Measurements from ENCODE around the gene PAQR4. TPM values are rescaled to one million over a fixed set of nuclear protein-coding genes. Genes with fewer than 3 reads are reported as not detected.

PAQR4 gene
- polyA plus RNA-seq, 1 experiment, result 4.4 TPM

DNA sequence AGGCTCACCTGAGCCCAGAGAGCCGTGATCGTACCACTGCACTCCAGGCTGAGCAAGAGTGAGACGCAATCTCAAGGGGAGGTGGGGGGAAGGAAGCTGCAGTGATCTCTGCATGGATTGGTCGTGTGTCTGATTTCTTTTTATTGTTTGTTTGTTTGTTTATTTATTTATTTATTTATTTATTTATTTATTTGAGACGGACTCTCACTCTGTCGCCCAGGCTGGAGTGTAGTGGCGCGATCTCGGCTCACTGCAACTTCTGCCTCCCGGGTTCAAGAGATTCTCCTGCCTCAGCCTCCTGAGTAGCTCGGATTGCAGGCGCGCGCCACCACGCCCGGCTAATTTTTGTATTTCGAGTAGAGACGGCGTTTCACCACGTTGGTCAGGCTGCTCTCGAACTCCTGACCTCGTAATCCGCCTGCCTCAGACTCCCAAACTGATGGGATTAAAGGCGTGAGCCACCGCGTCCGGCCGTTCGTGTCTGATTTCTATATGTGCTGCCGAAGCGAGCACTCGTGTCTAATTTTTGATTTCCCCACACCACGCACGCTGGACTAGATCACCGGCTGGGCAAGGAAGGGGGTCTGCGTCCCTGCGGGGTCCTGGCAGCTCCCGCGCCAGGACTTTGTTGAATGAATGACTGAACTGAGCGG, 50.6 kb downstream of the PAQR4 start:
- CTCF ChIA-PET, result interaction anchor here (0.9 to 6.3 kb wide), 6 partner anchors 9 to 110 kb away, joined by 3 to 78 read pairs (median 8); partner anchors contain the start of gene PAQR4
- POLR2A ChIA-PET, result interaction anchor here (0.6 to 0.9 kb wide), 3 partner anchors 12 to 47 kb away, joined by 3 read pairs; no protein-coding TSS in a partner anchor
- peaks cover 11% of the 10 kb centered on the region for H3K36me3 ChIP-seq (ENCODE audit: control insufficient read depth, insufficient read depth, low read length)
- TF ChIP-seq, protein P1, sequence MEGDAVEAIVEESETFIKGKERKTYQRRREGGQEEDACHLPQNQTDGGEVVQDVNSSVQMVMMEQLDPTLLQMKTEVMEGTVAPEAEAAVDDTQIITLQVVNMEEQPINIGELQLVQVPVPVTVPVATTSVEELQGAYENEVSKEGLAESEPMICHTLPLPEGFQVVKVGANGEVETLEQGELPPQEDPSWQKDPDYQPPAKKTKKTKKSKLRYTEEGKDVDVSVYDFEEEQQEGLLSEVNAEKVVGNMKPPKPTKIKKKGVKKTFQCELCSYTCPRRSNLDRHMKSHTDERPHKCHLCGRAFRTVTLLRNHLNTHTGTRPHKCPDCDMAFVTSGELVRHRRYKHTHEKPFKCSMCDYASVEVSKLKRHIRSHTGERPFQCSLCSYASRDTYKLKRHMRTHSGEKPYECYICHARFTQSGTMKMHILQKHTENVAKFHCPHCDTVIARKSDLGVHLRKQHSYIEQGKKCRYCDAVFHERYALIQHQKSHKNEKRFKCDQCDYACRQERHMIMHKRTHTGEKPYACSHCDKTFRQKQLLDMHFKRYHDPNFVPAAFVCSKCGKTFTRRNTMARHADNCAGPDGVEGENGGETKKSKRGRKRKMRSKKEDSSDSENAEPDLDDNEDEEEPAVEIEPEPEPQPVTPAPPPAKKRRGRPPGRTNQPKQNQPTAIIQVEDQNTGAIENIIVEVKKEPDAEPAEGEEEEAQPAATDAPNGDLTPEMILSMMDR (IDR thresholded peaks at IDR 0.05; ENCODE audit: insufficient read depth, low read depth, low read length), result no peak
- H3K27me3 ChIP-seq (ENCODE audit: control insufficient read depth, insufficient read depth, low read length), result no peaks in the 10 kb centered on the region
- peak overlapping the region; percentile 97 for H3K4me3 ChIP-seq (ENCODE audit: low read depth, low read length)
- DNase-seq (ENCODE audit: low read depth), result no peak

DNA sequence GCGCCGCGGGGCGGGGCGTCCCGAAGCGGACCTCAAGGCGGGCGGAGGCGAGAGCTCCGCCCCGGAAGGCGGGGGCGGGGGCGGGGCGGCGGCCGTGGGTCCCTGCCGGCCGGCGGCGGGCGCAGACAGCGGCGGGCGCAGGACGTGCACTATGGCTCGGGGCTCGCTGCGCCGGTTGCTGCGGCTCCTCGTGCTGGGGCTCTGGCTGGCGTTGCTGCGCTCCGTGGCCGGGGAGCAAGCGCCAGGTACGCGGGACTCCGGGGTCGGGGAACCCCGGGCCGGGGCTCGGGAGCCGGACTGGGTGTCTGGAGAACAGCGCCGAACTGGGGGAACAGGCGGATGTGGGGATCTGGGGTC, 51.1 kb downstream of the PAQR4 start, which contains the start of gene TNFRSF12A:
TSS of gene TNFRSF12A (plus strand) at position 122 of the 357 bp plus-strand sequence. CDS start at position 152, 30 bp downstream.
- Histone ChIP-seq H3K4me3 (ENCODE audit: low read depth, low read length) (peak within 1 kb of the TSS; percentile 97), H3K27me3 (ENCODE audit: control insufficient read depth, insufficient read depth, low read length) (no peaks in the 10 kb centered on the region), H3K36me3 (ENCODE audit: control insufficient read depth, insufficient read depth, low read length) (peaks cover 11% of the 10 kb centered on the region)
- CTCF ChIA-PET, result interaction anchor here (1.2 to 6.3 kb wide), 5 partner anchors 10 to 109 kb away, joined by 3 to 78 read pairs (median 12); no protein-coding TSS in a partner anchor
- TF ChIP-seq, protein P1 (IDR thresholded peaks at IDR 0.05; ENCODE audit: insufficient read depth, low read depth, low read length), result 0 out of 2 replicates have a peak, but pooled peaks have one; percentile 7
- POLR2A ChIA-PET, result interaction anchor here (0.6 to 1.1 kb wide), 4 partner anchors 11 to 48 kb away, joined by 3 read pairs; no protein-coding TSS in a partner anchor
- no peak for DNase-seq (ENCODE audit: low read depth)

- TF ChIP-seq, protein P1 (IDR thresholded peaks at IDR 0.05; ENCODE audit: insufficient read depth, low read depth, low read length), result no peak; the same call in 1 of the 2 replicates
- H3K27me3 ChIP-seq (ENCODE audit: control insufficient read depth, insufficient read depth, low read length), result no peaks in the 10 kb centered on the region
- ChIA-PET POLR2A (interaction anchor here (0.6 to 1.1 kb wide), 4 partner anchors 11 to 114 kb away, joined by 3 to 4 read pairs (median 3); partner anchors contain the start of gene ZNF213), CTCF (interaction anchor here (1.2 to 6.3 kb wide), 7 partner anchors 10 to 153 kb away, joined by 3 to 78 read pairs (median 5); no protein-coding TSS in a partner anchor)
- DNase-seq (ENCODE audit: low read depth), result peak; percentile 27
- H3K4me3 ChIP-seq (ENCODE audit: low read depth, low read length), result peak overlapping the region; percentile 97
- peaks cover 14% of the 10 kb centered on the region for H3K36me3 ChIP-seq (ENCODE audit: control insufficient read depth, insufficient read depth, low read length)
Measured at GRCh38 chr16:3020604-3021448, 51.7 kb downstream of the PAQR4 start.

DNA sequence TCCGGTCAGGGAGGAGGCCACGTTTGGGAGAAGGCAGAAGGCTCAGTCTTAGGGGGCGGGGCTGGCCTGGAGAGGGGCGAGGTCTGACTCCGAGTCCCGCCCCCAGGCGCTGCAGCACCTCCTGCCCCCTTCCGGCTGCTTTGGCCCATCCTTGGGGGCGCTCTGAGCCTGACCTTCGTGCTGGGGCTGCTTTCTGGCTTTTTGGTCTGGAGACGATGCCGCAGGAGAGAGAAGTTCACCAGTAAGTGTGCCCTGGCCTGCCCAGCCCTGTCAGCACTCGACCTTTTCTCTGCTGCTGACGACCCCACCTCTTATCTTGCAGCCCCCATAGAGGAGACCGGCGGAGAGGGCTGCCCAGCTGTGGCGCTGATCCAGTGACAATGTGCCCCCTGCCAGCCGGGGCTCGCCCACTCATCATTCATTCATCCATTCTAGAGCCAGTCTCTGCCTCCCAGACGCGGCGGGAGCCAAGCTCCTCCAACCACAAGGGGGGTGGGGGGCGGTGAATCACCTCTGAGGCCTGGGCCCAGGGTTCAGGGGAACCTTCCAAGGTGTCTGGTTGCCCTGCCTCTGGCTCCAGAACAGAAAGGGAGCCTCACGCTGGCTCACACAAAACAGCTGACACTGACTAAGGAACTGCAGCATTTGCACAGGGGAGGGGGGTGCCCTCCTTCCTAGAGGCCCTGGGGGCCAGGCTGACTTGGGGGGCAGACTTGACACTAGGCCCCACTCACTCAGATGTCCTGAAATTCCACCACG, 52.5 kb downstream of the PAQR4 start:
- POLR2A ChIA-PET, result interaction anchor here (0.6 to 1.1 kb wide), 3 partner anchors 14 to 702 kb away, joined by 3 to 15 read pairs (median 4); partner anchors contain the start of gene ZNF213
- H3K36me3 ChIP-seq (ENCODE audit: control insufficient read depth, insufficient read depth, low read length), result peaks cover 20% of the 10 kb centered on the region
- H3K4me3 ChIP-seq (ENCODE audit: low read depth, low read length), result peak overlapping the region; percentile 97
- CTCF ChIA-PET, result interaction anchor here (1.6 to 6.3 kb wide), 6 partner anchors 10 to 153 kb away, joined by 5 to 78 read pairs (median 14); no protein-coding TSS in a partner anchor
- TF ChIP-seq, protein P1 (IDR thresholded peaks at IDR 0.05; ENCODE audit: insufficient read depth, low read depth, low read length), result peak; percentile 55
- no peaks in the 10 kb centered on the region for H3K27me3 ChIP-seq (ENCODE audit: control insufficient read depth, insufficient read depth, low read length)
- peak; percentile 68 for DNase-seq (ENCODE audit: low read depth)

Data from BJ (cell line).